Dermis blood vessel endothelial cell (primary cell): ENCODE results near the gene GSTO2. TPM values are rescaled to one million over a fixed set of nuclear protein-coding genes. Genes with fewer than 3 reads are reported as not detected.

Experiments used
- DNase-seq: peaks from one replicate; pipeline ENCODE4 v3.0.0; 2010
- total RNA-seq: library from RNA; depleted of rRNA; stranded (reverse); fragments of >200 nt; gene quantifications from 2 replicates; pipeline ENCODE4 v1.2.3, GENCODE V29; 2014

GSTO2 gene
- total RNA-seq, 1 donor from 2014 or later: 0.85 TPM

DNA sequence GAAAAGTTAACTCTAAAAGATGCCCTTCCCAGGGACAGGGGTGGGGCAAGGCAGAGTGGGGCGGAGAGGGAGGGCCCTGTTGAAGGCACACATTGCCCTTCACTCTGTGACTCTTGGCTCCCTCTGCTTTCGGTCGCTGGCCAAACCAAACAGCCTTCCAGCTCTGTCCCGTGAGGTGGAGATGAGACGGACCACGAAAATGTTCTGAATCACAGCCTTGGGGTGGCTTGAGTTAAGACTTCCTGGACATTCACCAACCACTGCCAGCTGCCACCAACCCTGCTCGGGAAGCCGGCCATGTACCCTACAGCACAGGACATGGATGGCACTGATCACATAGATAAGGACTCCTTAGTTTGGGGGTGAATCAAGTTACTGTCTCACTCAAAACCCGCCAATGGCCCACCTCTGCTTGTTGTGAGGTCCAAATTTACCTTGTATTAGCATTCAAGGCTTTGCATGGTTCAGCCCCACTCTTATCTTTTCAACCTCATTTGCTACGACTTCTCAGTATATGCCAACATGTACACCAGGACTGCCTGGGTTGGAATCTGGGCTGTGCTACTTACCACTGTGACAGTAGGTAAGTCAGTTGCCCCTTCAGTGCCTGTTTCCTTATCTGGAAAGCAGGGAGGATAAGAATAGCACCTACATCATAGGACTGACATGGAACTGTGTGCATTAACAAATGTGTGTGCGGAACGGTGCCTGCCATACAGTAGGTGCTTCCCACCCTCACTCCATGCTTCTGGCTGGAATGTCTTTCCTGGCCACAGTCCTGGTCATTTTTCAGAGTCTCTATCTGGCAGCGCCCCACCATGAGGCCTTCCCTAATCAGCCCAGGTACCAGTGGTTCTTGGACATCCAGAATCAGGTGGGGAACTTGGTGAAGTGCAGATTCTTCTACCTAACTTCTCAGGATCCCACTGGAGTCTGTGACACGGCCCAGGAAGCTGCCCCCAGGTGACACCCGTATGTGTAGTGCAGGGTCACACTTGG, 41.3 kb downstream of the GSTO2 start:
- DNase-seq: peak; percentile 58

- DNase-seq: no peak
Observed at GRCh38 chr10:104311184-104311720, 42.3 kb downstream of the GSTO2 start.

DNA sequence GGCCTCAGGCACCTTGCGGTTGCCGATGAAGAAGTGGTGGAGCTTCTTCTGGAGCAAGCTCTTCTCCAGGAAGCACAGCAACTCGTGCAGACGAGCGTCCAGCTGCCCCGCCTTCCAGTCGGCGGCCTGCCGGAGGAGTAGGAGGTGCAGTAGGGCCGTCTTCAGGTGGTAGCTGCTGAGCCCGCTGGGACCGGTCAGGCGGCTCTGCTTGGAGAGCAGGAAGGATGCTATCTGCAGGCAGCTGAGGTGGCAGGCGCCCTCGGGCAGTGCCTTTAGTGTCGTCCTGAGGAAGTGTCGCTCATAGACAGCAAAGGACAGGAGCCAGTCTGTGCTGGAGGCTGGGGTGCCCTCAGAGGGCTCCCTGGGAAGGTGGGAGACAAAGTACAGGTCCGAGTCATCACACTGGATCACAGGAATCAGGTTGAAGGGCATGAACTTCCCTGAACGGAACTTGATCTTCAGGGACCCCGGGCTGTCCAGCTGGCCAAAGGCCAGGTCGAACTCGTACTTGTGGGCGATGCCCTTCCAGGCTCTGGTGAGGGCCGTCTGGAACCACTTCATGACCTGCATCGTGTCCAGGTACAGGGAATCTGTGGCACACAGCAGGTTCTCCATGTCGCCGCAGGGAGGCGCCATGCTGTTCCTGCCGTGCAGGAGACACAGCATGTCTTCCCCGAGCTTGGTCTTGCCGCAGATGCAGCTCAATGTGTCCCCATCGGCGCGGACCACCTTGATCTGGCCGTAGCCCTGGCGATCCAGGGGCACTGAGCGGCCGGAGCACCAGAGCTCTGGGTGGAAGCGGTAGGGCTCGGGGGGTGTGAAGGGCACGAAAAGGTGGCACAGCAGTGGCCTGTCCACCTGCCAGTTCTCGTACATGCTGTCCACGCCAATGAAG, 45.9 kb downstream of the GSTO2 start:
- no peak for DNase-seq

- DNase-seq: no peak
Observed at GRCh38 chr10:104315486-104315921, 46.5 kb downstream of the GSTO2 start.

GRCh38 chr10:104316321-104317099, 47.5 kb downstream of the GSTO2 start:
- DNase-seq: no peak

DNA sequence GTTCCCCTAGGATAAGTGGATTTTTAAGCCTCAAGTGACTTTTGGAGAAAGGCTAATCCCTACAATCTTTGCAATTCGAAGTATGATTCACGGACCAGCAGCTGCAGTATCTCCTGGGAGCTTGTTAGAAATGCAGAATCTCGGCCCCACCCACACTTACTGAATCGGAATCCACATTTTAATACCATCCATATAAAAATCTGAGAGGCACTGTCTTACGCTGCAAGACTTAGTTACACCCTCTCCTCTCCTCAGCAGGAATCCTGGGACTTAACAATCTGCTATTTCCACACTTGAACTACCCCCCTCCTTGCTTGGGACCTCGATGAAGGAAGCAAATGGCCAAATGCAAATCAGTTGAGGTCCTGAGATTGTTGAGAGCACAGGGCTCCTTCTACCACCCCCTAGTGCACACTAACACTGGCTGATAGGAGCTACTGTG, 48.3 kb downstream of the GSTO2 start:
- no peak for DNase-seq

DNA sequence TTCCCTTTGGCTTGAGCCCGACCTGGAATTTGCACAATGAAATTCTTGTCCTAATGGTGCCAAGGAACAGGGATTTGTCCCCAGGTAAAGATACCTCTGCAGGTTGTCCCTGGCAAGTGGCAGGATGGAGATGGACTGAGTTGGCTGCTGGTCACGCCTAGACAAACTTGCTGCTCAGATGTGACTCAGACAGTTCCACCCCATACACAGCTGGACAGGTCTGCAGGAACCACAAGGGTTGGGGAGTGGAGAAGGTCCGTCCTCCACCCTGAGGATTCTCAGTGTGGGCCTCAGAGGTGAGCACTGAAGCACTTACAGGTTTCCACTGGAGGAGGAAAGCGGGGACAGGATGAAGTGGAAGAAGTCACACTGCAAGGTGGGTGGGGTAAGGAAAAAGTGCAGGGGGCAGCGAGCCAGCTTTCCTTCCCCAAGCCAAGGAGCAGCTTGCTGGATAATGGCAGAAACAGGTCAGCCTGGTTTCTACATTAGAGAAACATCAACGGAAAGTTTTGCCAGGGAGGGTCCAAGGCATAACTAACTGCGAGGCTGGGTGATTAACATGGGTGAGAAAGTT, 48.8 kb downstream of the GSTO2 start:
- DNase-seq: no peak

GRCh38 chr10:104318326-104318725, 49.3 kb downstream of the GSTO2 start:
- no peak for DNase-seq

- DNase-seq: peak; percentile 43
Observed at GRCh38 chr10:104318810-104319741, 50.1 kb downstream of the GSTO2 start.

GRCh38 chr10:104321226-104321625, 52.2 kb downstream of the GSTO2 start:
- DNase-seq: no peak

- DNase-seq: no peak
Observed at GRCh38 chr10:104321725-104322415, 52.9 kb downstream of the GSTO2 start.

DNA sequence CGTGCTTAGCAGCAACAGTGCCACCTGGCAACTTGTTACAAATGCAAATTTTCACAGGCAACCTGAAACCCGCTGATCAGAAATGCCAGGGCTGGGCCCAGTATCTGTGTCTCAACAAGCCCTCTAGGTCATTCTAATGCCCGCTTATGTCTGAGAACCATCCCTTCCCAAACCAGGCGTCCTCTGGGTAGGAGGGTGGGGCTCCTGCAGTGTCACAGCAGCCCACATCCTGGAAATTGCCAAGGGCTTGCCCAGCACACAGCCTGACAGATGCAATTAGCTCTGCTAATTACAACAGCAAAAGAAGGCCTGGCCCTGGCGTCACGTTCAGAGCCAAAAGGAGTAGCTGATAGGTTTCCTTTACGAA, 53.4 kb downstream of the GSTO2 start:
- DNase-seq: no peak

- no peak for DNase-seq
Observed at GRCh38 chr10:104323085-104323484, 54.1 kb downstream of the GSTO2 start.

DNA sequence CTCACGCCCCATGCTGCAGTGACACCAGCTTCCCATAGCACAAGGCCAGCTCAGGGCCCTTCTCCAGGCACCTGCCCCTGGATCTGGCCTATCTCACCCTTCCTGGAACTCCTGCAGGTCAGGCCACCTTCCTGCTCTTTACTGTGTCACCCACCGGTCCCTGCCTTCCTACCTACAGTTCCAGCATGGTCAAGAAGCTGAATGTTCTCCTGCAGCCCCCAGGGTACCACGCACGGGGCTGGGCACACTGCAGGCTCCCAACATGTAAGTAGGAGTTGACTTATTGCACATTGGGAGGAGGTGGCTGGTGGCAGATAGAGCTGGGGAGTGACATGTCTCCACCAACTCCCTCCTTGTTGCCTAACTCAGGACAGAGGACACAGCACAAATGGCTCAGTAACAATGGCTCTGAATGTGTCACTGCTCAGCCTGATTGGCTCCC, 54.8 kb downstream of the GSTO2 start:
- no peak for DNase-seq

DNA sequence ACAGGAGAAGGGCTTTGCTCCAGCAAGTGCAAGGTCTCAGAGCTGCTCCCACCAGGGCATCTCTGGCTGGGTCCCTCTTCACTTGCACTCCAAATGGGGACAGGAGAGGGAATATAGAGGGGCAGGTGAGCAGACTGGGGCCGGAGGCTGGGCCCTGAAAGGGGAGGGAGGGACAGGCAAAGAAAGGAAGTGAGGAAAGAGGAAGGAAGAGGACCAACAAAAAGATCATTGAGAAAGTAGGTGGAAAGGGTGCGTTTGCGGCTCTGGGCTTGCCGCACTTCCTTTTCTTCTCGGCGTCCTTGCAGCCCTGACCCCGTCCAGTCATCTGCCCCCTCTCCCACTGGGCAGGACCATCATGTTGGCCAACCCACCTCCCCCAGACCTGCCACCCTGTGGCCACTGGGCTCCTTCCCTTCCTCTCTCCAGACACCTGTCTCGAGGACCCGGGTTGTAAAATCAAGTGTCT, 55.3 kb downstream of the GSTO2 start:
- no peak for DNase-seq

DNA sequence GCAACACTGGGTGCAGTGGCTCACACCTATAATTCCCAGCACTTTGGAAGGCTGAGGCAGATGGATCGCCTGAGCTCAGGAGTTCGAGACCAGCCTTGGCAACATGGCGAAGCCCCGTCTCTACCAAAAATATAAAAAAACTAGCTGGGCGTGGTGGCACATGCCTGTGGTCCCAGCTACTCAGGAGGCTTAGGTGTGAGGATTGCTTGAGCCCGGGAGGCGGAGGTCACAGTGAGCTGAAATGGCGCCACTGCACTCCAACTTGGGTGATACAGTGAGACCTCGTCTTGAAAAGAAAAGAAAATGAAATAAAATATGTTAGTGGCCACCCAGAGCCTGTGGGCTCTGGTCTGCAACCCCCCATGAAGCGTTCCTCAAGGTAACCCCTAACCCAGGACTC, 55.9 kb downstream of the GSTO2 start:
- DNase-seq: no peak

- DNase-seq: peak; percentile 59
Observed at GRCh38 chr10:104325436-104326435, 56.8 kb downstream of the GSTO2 start.

GRCh38 chr10:104326991-104327610, 58.1 kb downstream of the GSTO2 start:
- no peak for DNase-seq
